PC-3 (cell line): ENCODE data around the gene ACBD5. TPM values are rescaled to one million over a fixed set of nuclear protein-coding genes. Genes with fewer than 3 reads are reported as not detected.
"Not testable (repeated sequence)": the region's sequence is repeated elsewhere in the genome, so short reads cannot be mapped to it uniquely, and the experiment has no call there.

Source experiments
- ATAC-seq: fragments of 200-7000 bp; cut with Tn5 transposase; 2 replicates; pipeline ENCODE4 v1.9.1; 2020; ENCODE audit warnings: mild to moderate bottlenecking, moderate library complexity
- BruUV-seq: library from RNA; stranded (reverse); fragments of 400-500 nt; replicated peaks from 2 replicates; lab custom pipeline; 2021; lab: Mats Ljungman, UMichigan
- CTCF ChIA-PET: fragments of 300-600 bp; sonication (Branson Sonifier 250); formaldehyde crosslinking; loops from one replicate; lab custom pipeline; 2022; ENCODE audit warnings: antibody characterized with exemption; lab: Charles Lee
- POLR2A ChIA-PET: fragments of 300-600 bp; sonication (Branson Sonifier 250); formaldehyde crosslinking; loops from one replicate; lab custom pipeline; 2022; ENCODE audit warnings: antibody characterized with exemption; ENCODE audit not compliant: unreplicated experiment; lab: Charles Lee
- DNase-seq: peaks from one replicate; pipeline ENCODE4 v3.0.0-alpha.2; 2015
- H2AFZ ChIP-seq: fragments of 300-600 bp; sonication (generic); 2 replicates; pipeline ENCODE4 v1.6.0; 2016; ENCODE audit warnings: antibody characterized with exemption, low read length
- H3F3A ChIP-seq: fragments of 300-600 bp; sonication (generic); one replicate; pipeline ENCODE4 v1.6.0; 2017; ENCODE audit warnings: antibody characterized with exemption, low read length, control low read depth, mild to moderate bottlenecking; ENCODE audit not compliant: unreplicated experiment
- H3K27ac ChIP-seq: fragments of 300-600 bp; sonication (generic); 2 replicates; pipeline ENCODE4 v1.5.1; 2016; ENCODE audit warnings: mild to moderate bottlenecking, low read length
- H3K27me3 ChIP-seq: fragments of 300-600 bp; sonication (generic); 2 replicates; pipeline ENCODE4 v1.6.1; 2016; ENCODE audit warnings: low read length, mixed read lengths
- H3K36me3 ChIP-seq: fragments of 300-600 bp; sonication (generic); 2 replicates; pipeline ENCODE4 v1.6.1; 2016; ENCODE audit warnings: low read depth, mixed run types, low read length, mixed read lengths
- H3K4me1 ChIP-seq: fragments of 300-600 bp; sonication (generic); 2 replicates; pipeline ENCODE4 v1.5.1; 2016; ENCODE audit warnings: low read length; ENCODE audit not compliant: insufficient read depth
- H3K4me2 ChIP-seq: fragments of 300-600 bp; sonication (generic); 2 replicates; pipeline ENCODE4 v1.6.0; 2016; ENCODE audit warnings: low read length
- H3K4me3 ChIP-seq: fragments of 300-600 bp; sonication (generic); 2 replicates; pipeline ENCODE4 v1.5.1; 2016; ENCODE audit warnings: mild to moderate bottlenecking, low read length, mixed read lengths
- H3K79me2 ChIP-seq: fragments of 300-600 bp; sonication (generic); 2 replicates; pipeline ENCODE4 v1.6.1; 2017; ENCODE audit warnings: low read length, mixed read lengths
- H3K9ac ChIP-seq: fragments of 300-600 bp; sonication (generic); 2 replicates; pipeline ENCODE4 v1.6.0; 2016; ENCODE audit warnings: mild to moderate bottlenecking, low read length
- H3K9me2 ChIP-seq: fragments of 300-600 bp; sonication (generic); replicated peaks from 2 replicates; pipeline ENCODE4 v1.6.1; 2016; ENCODE audit warnings: mixed run types, low read length, mixed read lengths
- H3K9me3 ChIP-seq: fragments of 300-600 bp; sonication (generic); 2 replicates; pipeline ENCODE4 v1.6.1; 2016; ENCODE audit warnings: low read length, mixed read lengths
- H4K20me1 ChIP-seq: fragments of 300-600 bp; sonication (generic); 2 replicates; pipeline ENCODE4 v1.6.1; 2016; ENCODE audit warnings: low read length, mixed read lengths
- EZH2 ChIP-seq: fragments of 300-600 bp; sonication (generic); IDR thresholded peaks from one replicate; pipeline ENCODE4 v1.6.1; 2017; ENCODE audit warnings: antibody characterized with exemption, mild to moderate bottlenecking, low read length; ENCODE audit not compliant: unreplicated experiment
- EZH2phosphoT487 ChIP-seq: fragments of 300-600 bp; sonication (generic); IDR thresholded peaks from 2 replicates; pipeline ENCODE4 v1.6.1; 2018; ENCODE audit warnings: mild to moderate bottlenecking, antibody characterized with exemption, low read length, borderline replicate concordance
- intact Hi-C: fragments of 100-400 bp; cut with micrococcal nuclease; formaldehyde crosslinking; loops from 2 replicates; pipeline ENCODE4 v1.9.0; 2023
- total RNA-seq: library from RNA; depleted of rRNA; stranded (reverse); fragments of >200 nt; gene quantifications from 2 replicates; pipeline ENCODE4 v1.2.3, GENCODE V29; 2014
- TF ChIP-seq, protein P1 (sequence below): fragments of 300-600 bp; sonication (generic); conservative IDR thresholded peaks from 2 replicates; pipeline ENCODE4 v1.5.1; 2017; ENCODE audit warnings: antibody characterized with exemption, low read depth, mild to moderate bottlenecking, low read length

ACBD5 gene
- total RNA-seq, 1 experiment from 2014 or later: 10.7 TPM

GRCh38 chr10:27169849-27170248 lies 70.7 kb downstream of the ACBD5 start:
- Histone ChIP-seq H2AFZ (no peak overlapping the region), H4K20me1 (no peaks in the 10 kb centered on the region), H3K4me2 (no peak overlapping the region), H3K4me3 (no peak overlapping the region), H3K9ac (no peak overlapping the region), H3K9me3 (no peaks in the 10 kb centered on the region), H3K36me3 (peaks cover 9% of the 10 kb centered on the region), H3F3A (no peaks in the 10 kb centered on the region), H3K9me2 (no peaks in the 10 kb centered on the region), H3K4me1 (no peaks in the 10 kb centered on the region), H3K27me3 (no peaks in the 10 kb centered on the region), H3K79me2 (no peaks in the 10 kb centered on the region), H3K27ac (no peak overlapping the region)
- intact Hi-C loops: no loop called here
- no TSS peak for BruUV-seq
- DNase-seq (no peak), ATAC-seq (no peak)
- TF ChIP-seq, protein P1, sequence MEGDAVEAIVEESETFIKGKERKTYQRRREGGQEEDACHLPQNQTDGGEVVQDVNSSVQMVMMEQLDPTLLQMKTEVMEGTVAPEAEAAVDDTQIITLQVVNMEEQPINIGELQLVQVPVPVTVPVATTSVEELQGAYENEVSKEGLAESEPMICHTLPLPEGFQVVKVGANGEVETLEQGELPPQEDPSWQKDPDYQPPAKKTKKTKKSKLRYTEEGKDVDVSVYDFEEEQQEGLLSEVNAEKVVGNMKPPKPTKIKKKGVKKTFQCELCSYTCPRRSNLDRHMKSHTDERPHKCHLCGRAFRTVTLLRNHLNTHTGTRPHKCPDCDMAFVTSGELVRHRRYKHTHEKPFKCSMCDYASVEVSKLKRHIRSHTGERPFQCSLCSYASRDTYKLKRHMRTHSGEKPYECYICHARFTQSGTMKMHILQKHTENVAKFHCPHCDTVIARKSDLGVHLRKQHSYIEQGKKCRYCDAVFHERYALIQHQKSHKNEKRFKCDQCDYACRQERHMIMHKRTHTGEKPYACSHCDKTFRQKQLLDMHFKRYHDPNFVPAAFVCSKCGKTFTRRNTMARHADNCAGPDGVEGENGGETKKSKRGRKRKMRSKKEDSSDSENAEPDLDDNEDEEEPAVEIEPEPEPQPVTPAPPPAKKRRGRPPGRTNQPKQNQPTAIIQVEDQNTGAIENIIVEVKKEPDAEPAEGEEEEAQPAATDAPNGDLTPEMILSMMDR: no peak
- no peak for TF ChIP-seq EZH2phosphoT487
- TF ChIP-seq EZH2: no peak
- CTCF ChIA-PET: no interaction called here
- POLR2A ChIA-PET: no interaction called here

GRCh38 chr10:27158421-27158820 lies 82.2 kb downstream of the ACBD5 start:
- Histone ChIP-seq H3K79me2 (peaks cover 50% of the 10 kb centered on the region), H3K27ac (peak overlapping the region; percentile 67), H2AFZ (no peak overlapping the region), H3K9ac (no peak overlapping the region), H3K9me3 (no peaks in the 10 kb centered on the region), H3K36me3 (peaks cover 10% of the 10 kb centered on the region), H3K27me3 (no peaks in the 10 kb centered on the region), H4K20me1 (peaks cover 13% of the 10 kb centered on the region), H3K9me2 (no peaks in the 10 kb centered on the region), H3K4me3 (peak overlapping the region; percentile 32; the same call in 1 of the 2 replicates), H3K4me2 (peak overlapping the region; percentile 100), H3K4me1 (peaks cover 18% of the 10 kb centered on the region), H3F3A (peaks cover 5% of the 10 kb centered on the region)
- ATAC-seq (peak; percentile 44), DNase-seq (peak; percentile 73)
- ChIA-PET CTCF (no interaction called here), POLR2A (no interaction called here)
- intact Hi-C loops: loop anchor here (5.0 kb wide), 1 partner anchor 34 kb away; no protein-coding TSS in a partner anchor
- no peak for TF ChIP-seq EZH2phosphoT487
- TF ChIP-seq EZH2: no peak
- TF ChIP-seq, protein P1: no peak
- no TSS peak for BruUV-seq

GRCh38 chr10:27157150-27157549 lies 83.4 kb downstream of the ACBD5 start:
- Histone ChIP-seq H2AFZ (no peak overlapping the region), H3K79me2 (peaks cover 63% of the 10 kb centered on the region), H3F3A (peaks cover 5% of the 10 kb centered on the region), H3K4me1 (peaks cover 25% of the 10 kb centered on the region), H3K9me3 (no peaks in the 10 kb centered on the region), H4K20me1 (peaks cover 26% of the 10 kb centered on the region), H3K27ac (0 out of 2 replicates have a peak overlapping the region, but pooled peaks have one; percentile 16), H3K9me2 (no peaks in the 10 kb centered on the region), H3K27me3 (no peaks in the 10 kb centered on the region), H3K4me2 (peak overlapping the region; percentile 100), H3K9ac (peak overlapping the region; percentile 98; the same call in 1 of the 2 replicates), H3K4me3 (peak overlapping the region; percentile 94), H3K36me3 (peaks cover 10% of the 10 kb centered on the region)
- CTCF ChIA-PET: no interaction called here
- DNase-seq: no peak
- no TSS peak for BruUV-seq
- POLR2A ChIA-PET: no interaction called here
- TF ChIP-seq EZH2phosphoT487: no peak
- TF ChIP-seq EZH2: no peak
- TF ChIP-seq, protein P1: no peak
- intact Hi-C loops: loop anchor here (5.0 kb wide), 1 partner anchor 35 kb away; no protein-coding TSS in a partner anchor
- ATAC-seq: no peak

DNA sequence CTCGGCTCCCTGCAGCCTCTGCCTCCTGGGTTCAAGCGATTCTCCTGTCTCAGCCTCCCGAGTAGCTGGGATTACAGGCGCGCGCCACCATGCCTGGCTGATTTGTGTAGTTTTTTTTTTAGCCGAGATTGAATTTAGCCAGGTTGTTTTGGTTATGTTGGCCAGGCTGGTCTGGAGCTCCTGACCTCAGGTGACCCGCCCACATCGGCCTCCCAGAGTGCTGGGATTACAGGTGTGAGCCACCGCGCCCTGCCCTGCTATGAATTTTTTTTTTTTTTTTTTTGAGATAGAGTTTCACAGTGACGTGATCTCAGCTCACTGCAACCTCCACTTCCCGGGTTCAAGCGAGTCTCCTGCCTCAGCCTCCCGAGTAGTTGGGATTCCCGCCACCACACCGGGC lies 84.0 kb downstream of the ACBD5 start:
- H3F3A ChIP-seq, BruUV-seq, H3K27me3 ChIP-seq, H3K9me2 ChIP-seq, CTCF ChIA-PET, DNase-seq, H3K9me3 ChIP-seq, H3K36me3 ChIP-seq, ATAC-seq: not testable (repeated sequence)
- peak overlapping the region; percentile 94 for H3K27ac ChIP-seq
- peaks cover 26% of the 10 kb centered on the region for H3K4me1 ChIP-seq
- peak overlapping the region; percentile 100 for H3K4me2 ChIP-seq
- peak overlapping the region; percentile 98 for H3K9ac ChIP-seq
- POLR2A ChIA-PET: interaction anchor here (0.6 kb wide), 1 partner anchor 187 kb away, joined by 3 read pairs; no protein-coding TSS in a partner anchor
- peaks cover 27% of the 10 kb centered on the region for H4K20me1 ChIP-seq
- intact Hi-C loops: loop anchor here (5.0 kb wide), 1 partner anchor 36 kb away; no protein-coding TSS in a partner anchor
- peak overlapping the region; percentile 94 for H3K4me3 ChIP-seq
- H2AFZ ChIP-seq: peak overlapping the region; percentile 76
- peaks cover 69% of the 10 kb centered on the region for H3K79me2 ChIP-seq
